Osteocyte (in vitro differentiated cells): Measurements from ENCODE around the gene GLIS2. TPM values are rescaled to one million over a fixed set of nuclear protein-coding genes. Genes with fewer than 3 reads are reported as not detected.

Source experiments
- DNase-seq: peaks from one replicate; pipeline ENCODE4 v3.0.0; 2021; ENCODE audit warnings: mixed read lengths; ENCODE audit not compliant: unreplicated experiment; ENCODE audit errors: extremely low spot score
- H3K27ac Mint-ChIP-seq: one replicate; pipeline ENCODE4 v1.8.0; 2021; ENCODE audit warnings: mild to moderate bottlenecking, mixed read lengths; ENCODE audit not compliant: unreplicated experiment
- H3K27me3 Mint-ChIP-seq: one replicate; pipeline ENCODE4 v1.8.0; 2021; ENCODE audit warnings: mixed read lengths; ENCODE audit not compliant: unreplicated experiment
- H3K36me3 Mint-ChIP-seq: one replicate; pipeline ENCODE4 v1.8.0; 2021; ENCODE audit warnings: mixed read lengths; ENCODE audit not compliant: unreplicated experiment
- H3K4me1 Mint-ChIP-seq: one replicate; pipeline ENCODE4 v1.8.0; 2021; ENCODE audit warnings: mixed read lengths; ENCODE audit not compliant: unreplicated experiment
- H3K4me3 Mint-ChIP-seq: one replicate; pipeline ENCODE4 v1.8.0; 2021; ENCODE audit warnings: mild to moderate bottlenecking, moderate library complexity, mixed read lengths; ENCODE audit not compliant: unreplicated experiment
- H3K9me3 Mint-ChIP-seq: one replicate; pipeline ENCODE4 v1.8.0; 2021; ENCODE audit warnings: mixed read lengths; ENCODE audit not compliant: unreplicated experiment
- CTCF ChIP-seq: fragments of 200-600 bp; sonication (generic); IDR thresholded peaks from 2 replicates; pipeline ENCODE4 v1.5.0; 2021; ENCODE audit warnings: antibody characterized with exemption, mild to moderate bottlenecking, moderate library complexity
- total RNA-seq: library from RNA; stranded (reverse); gene quantifications from 2 replicates; pipeline ENCODE4 v1.2.1, GENCODE V29; 2021

The GLIS2 gene
- total RNA-seq, 1 donor from 2014 or later: 59.9 TPM

DNA sequence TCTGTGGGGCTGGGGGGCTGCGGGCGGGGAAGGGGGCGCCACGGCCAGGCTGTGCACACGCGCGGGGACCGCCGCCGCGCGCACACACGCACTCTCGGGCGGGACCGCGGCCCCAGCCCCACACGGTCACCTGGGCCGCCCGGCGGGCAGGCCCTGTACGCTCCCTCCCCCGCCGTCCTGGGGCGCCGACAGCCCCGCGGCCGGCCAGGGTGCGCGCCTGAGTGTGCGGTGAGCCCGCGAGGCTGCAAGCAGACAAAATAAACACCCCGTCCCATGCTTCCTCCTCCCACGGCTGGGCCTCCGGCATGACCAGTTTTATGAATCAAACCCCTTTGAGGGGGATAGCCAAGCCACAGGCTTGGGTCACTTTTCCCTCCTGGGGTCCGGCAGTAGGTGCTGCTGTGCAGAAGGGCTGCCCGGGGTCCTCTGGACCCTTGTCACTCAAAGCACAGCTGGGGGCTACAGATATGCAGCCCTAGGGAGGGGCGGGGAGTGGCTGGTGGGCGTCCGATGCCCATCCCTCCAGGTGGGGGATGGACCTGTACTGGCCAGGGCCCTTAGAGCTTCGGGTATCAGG is 56.2 kb downstream of the GLIS2 start:
- Mint-ChIP-seq H3K9me3 (no peaks in the 10 kb centered on the region), H3K4me1 (peaks cover 61% of the 10 kb centered on the region), H3K36me3 (peaks cover 2% of the 10 kb centered on the region), H3K4me3 (peak overlapping the region; percentile 89), H3K27ac (peak overlapping the region; percentile 82), H3K27me3 (no peaks in the 10 kb centered on the region)
- no peak for TF ChIP-seq CTCF
- no peak for DNase-seq

DNA sequence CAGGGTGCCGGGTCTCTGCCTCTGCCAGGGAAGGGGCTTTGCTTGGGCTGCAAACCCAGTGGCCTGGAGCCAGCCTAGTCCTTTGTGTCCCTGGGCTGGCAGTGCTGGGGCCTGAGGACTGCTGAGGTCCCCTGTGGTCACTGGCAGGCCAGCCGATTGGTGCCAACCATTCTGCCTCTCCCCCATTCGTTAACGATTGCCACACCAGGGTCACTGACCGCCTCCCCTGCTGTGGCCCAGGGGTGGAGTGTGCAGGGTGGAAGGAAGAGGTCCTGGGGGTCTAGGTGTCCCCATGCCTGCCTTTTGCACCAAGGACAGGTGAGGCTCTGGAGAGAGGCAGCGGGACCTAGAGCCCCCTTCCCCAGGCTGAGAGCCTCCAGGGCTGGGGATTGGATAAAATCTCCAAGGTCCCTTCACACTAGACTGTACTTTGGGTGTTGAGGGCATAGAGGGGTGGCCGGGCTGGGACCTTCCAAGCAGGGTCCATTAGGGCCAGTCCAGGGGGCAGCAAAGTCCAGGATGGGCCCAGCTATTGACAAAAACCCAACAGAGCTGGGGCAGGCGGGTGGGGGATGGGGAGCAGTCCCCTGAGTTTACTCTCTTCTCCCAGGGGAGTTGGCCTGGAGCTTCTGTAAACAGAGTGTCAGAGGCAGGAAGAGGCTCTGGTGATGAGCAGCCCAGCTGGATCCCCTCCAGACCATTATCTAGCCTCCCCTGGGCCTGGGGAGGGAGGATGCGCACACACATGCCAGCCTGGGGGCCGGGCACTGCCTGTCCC is 56.9 kb downstream of the GLIS2 start:
- H3K27ac Mint-ChIP-seq: peak overlapping the region; percentile 82
- DNase-seq: no peak
- H3K27me3 Mint-ChIP-seq: no peaks in the 10 kb centered on the region
- H3K36me3 Mint-ChIP-seq: no peaks in the 10 kb centered on the region
- H3K4me3 Mint-ChIP-seq: peak overlapping the region; percentile 89
- no peak for TF ChIP-seq CTCF
- peaks cover 64% of the 10 kb centered on the region for H3K4me1 Mint-ChIP-seq
- no peaks in the 10 kb centered on the region for H3K9me3 Mint-ChIP-seq

GRCh38 chr16:4373356-4373908 is 57.6 kb downstream of the GLIS2 start:
- peak overlapping the region; percentile 82 for H3K27ac Mint-ChIP-seq
- H3K27me3 Mint-ChIP-seq: no peaks in the 10 kb centered on the region
- no peaks in the 10 kb centered on the region for H3K36me3 Mint-ChIP-seq

GRCh38 chr16:4373909-4374742 is 58.3 kb downstream of the GLIS2 start:
- Mint-ChIP-seq H3K4me3 (peak overlapping the region; percentile 89), H3K9me3 (no peaks in the 10 kb centered on the region), H3K4me1 (peaks cover 68% of the 10 kb centered on the region), H3K36me3 (no peaks in the 10 kb centered on the region), H3K27ac (peak overlapping the region; percentile 82), H3K27me3 (no peaks in the 10 kb centered on the region)
- no peak for TF ChIP-seq CTCF
- DNase-seq: no peak

More at GRCh38 chr16:4373356-4373908, 57.6 kb downstream of the GLIS2 start:
- no peak for TF ChIP-seq CTCF
- no peak for DNase-seq
- peaks cover 70% of the 10 kb centered on the region for H3K4me1 Mint-ChIP-seq
- peak overlapping the region; percentile 89 for H3K4me3 Mint-ChIP-seq
- H3K9me3 Mint-ChIP-seq: no peaks in the 10 kb centered on the region
